GM18526 (cell line): ENCODE measurements around the gene ABHD13.
A peak's percentile ranks its signal among the peaks of the same experiment; 100 is the strongest.

Experiments
- POLR2A ChIP-seq: IDR thresholded peaks from 3 replicates; pipeline ENCODE4 v1.6.1; 2011; ENCODE audit not compliant: insufficient read length; ENCODE audit errors: extremely low read depth

Gene ABHD13

DNA sequence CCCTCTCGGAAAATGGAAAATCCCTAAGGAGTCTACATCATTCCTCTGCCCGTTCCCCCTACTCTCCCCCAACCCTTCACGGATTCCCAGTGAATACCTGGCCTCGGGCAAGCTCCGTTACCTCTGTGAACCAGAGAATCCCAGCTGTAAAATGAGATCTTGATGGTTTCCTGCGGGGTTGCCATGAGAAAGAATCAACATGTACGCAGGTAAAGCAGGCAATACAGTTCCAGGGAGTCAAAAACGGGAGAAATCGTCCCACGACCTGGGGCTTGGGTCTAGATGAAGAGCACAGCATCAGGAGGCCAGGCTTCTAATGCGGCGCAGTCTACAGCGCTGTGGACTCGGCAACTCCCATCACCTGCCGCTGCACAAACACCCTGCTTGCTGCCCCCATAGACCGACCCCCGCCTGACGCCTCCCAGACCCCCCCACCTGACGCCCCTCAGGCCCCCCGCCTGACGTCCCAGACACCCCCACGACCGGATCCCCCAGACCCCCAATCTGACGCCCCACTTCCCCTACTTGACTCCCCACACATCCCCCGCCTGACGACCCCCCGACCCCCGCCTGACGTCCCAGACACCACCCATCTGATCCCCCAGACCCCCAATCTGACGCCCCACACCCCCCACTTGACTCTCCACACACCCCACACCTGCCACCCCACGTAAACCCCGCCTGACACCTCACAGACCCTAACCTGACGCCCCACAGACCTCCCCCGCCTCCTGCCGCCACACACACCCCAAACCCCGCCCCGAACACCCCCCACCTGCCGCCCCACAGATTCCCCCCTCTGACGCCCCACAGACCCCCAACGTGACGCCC lies 3.5 kb upstream of the ABHD13 start:
- TF ChIP-seq POLR2A, result no peak

DNA sequence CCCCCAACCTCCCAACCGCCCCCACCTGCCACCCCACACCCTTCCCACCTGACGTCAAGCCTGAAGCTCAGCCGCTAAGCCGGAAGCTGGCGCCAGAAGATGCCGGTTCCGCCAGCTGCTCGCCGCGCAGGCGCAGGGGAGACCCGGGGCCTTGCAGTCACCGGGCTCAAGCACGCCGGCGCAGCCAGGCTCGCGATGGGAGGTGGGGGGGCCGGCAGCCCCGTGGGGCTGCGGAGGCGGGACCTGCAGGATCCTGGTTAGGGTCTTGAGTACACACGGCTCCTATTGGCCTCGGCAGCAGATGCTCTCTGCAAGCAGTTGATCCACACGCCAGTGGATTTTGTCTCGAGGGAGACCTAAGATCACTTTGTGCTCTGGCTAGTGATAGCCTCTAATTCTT lies 2.8 kb upstream of the ABHD13 start, which contains the start of gene LIG4:
LIG4 (minus strand) TSS at position 101 of the 400 bp plus-strand sequence. CDS start 4,268 bp downstream, outside the sequence.
- peak; percentile 52 for TF ChIP-seq POLR2A

DNA sequence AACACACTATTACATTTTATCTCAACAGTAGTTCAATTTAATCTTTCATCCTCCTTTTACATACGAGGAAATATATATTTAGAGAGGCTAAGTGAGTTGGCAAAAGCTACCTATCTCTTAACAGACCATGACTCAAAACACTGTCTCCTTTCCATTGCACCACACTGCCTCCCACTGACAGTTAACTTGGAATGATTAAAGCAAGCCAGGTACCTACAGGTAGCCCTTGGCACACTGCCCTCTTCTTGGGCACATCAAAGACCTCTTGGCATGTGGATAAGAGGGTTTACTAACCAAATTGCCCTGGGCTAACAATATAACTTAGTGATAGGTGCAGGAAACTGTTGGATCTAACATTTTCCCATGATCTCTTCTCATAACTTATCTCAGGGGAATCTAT lies 1.8 kb downstream of the ABHD13 start:
- TF ChIP-seq POLR2A, result no peak

DNA sequence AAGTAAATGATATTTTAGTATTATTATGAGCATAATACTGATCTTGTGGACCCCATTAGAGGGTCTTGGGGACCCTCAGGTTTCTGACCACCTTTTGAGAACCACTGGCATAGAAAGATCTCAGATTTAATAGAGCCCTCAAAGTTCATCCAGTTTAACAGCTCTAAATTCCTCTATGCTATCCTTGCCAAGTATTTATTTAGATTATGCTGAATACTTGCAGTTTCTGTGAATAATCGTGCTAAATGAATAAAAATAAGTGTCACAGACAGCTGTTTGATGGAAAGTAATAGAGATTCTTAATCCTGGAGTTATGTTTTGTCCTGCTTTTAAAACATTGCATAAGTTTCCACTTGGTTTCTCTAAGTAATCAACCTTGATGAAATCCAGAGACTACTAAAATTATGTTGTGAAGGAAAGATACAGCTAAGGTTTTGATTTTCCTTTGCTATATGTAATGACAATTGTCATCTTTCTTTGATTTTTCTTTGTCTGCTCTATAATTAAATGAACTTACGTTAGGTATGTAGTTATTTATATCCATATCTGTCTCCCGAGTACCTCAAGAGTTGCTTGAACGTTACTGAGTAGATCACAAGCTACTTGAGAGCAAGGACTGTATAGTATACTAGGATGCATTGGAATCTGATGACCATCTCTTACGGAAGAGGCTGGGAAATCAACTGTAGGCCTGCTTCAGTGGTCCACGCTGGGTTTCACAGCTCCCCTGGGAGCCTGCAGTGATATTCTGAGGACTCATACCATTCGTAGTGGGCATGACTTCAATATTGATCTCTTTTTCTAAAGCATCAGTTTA lies 5.7 kb downstream of the ABHD13 start:
- TF ChIP-seq POLR2A, result no peak

DNA sequence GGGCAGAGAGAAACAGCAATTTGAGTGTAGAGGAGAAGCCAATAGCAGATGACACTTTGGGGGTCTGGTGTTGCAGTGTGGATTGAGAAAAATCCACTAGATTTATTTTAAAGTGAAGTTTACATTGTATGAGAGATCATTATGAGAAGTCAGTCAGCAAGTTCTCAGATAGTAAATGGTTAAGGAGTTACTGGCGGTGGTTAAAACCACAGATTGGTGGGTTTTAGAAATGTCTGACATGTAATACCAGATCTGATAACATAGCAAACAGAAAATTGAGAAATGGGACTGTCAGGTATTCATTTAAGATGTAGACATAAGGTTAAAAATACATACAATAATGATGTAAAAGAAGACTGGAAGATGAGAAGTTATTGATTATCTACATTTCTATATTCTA lies 7.2 kb downstream of the ABHD13 start:
- no peak for TF ChIP-seq POLR2A

DNA sequence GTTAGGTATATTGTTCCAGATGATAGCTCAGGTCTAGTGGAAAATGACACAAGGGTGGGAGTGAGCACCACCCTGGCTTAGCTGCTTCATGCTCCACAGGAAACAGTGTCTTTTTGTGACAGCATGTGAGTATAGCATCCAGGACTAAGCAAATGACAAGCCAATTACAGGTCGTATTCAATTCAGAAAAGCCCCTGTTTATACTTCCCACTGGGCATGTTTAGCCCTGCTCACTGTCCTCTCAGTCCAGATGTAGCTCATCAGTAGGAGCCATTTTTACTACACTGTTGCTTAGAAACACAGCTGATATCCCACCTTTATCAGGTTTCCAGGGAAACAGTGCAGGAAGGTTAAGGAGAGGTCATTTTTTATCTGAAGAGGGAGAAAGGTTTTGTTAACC lies 8.0 kb downstream of the ABHD13 start:
- TF ChIP-seq POLR2A, result no peak

DNA sequence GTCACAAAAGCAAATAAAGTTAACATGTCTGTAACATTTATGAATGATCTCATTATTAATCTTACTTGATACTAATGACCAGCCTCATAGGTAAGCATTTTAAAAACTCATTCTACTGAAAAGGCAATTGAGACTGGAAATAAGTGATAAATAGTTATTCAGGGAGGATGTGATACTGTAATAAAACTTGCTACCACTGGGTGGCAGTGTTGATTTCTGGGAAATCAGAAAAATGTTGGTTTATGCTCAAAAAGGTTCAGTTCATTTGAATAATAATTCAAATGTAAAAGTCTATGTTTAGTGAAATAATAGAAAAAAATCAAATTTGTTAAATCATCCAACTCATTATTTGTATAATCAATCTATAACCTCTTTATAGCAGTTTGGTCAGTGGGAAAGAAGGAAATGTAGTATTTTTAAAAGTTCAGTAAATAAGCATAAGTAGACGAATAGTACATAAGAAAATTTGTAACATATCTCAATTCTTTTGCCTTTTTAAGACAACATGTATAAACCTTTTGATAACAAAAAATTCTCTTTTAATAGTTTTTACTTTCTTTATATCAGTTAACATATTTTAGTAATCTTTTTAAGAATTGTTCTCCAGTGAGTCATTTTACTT lies 9.6 kb downstream of the ABHD13 start:
- TF ChIP-seq POLR2A, result no peak

DNA sequence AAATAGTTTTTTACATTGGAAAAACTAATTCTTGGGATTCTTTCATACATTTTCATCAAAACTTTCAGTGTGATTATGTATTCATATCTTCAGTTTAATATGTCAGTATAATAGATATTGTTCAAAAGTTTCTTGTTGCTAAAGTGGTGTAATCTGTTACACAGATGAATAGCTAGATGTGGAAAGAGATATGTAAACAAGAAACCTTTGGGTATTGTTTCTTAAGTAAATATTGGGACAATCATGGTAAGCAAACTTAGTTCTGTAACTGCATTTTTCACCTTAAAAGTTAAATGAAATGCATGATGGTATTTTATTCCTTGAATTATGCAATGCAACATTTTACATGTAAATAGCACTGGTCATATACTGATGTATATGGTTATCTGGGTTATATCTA lies 12.2 kb downstream of the ABHD13 start:
- no peak for TF ChIP-seq POLR2A

DNA sequence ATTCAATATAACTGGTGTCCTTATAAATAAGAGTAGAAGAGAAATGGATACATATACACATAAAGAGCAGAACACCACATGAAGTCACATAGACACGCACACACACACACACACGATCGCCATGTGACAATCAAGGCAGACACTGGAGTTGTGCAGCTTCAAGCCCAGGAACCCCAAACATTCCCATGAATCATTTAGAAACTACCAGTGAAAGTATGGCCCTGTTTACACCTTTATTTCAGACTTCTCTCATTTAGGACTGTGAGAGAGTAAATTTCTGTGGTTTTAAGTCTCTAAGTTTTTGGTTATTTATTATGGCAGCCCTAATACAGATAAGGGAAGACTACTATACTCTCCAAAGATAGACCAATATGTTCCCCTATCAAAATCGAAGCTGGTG lies 31.0 kb downstream of the ABHD13 start:
- no peak for TF ChIP-seq POLR2A

DNA sequence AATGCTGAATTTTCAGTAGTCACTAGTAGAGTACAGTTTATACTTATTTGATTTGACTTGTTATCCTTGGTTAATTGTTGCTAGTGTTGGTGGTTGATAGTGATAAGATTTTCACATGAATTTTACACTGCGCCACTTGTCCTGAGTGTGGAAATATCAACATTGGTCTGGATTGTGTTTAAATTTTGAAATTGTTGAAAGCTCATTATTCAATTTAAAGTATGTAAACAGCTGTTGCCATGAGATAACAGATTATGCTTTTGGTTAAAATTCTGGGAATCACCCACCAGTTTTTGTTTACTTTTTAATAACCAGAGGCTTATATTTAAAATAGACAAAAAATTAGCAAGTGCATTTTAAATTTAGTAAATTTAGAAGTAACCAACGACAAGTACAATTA lies 39.1 kb downstream of the ABHD13 start:
- TF ChIP-seq POLR2A, result no peak

DNA sequence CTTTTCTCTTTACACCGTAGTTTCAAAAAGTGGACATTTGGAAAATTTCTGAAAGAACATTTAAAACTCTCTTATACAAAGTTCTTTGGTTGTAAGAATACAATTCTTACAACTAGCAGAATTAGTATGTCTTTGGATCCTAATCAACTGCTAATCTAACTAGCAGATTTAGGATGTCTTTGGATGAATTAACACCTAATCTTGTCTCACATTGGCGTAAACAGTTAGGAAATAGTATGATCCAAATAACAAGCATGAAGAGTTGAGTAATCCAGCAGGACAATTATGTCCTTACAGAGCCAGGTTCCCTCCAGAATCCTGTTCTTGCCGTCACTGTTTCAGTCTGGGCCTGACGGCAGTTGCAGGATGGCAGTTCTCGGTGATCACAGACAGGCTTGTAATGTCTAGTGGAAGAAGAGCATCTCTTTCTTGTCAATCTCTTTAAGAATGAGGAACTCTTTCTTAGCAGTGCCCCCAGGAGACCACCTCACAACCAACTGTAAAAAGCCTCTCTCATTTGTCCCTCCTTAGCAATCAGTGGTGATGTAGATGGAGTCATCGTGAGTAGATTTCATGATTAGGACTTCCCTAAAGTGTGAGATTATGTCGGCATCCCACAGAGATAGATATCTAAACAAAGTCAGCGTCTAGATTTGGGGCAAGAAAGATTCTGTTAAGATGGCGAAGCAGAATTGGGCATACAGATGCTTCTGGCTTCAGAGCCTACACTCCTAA lies 45.6 kb downstream of the ABHD13 start:
- TF ChIP-seq POLR2A, result no peak

DNA sequence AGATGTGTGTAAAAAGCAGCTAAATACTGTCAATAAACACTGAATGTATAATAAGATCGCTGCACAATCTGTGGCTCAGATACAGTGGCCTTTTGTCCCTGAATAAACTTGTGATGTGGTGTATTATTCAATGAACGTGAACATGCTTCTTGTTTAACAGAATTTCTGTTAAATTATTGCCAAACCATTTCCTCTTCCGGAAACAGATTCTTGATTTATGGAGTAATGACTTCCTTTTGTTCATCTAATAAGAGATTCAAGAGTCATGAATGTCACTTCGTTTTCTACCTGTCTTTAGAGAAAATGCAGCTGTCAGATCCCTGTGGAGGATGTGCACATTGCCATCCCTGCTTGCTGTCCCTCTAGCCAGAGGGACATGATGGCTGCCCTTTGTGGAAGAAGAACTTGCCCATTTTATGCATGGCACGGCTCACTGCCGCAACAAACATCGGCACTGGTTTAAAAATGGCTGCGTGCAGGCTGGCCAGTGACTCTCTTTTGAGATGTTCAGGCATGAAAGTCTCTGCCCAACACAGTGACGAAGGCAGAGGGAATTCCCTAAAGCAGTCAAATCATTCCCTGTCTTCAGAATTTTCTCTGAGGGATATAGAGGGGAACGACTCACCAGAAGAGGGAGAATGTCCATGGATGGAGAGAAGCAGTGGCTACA lies 48.3 kb downstream of the ABHD13 start:
- TF ChIP-seq POLR2A, result no peak

DNA sequence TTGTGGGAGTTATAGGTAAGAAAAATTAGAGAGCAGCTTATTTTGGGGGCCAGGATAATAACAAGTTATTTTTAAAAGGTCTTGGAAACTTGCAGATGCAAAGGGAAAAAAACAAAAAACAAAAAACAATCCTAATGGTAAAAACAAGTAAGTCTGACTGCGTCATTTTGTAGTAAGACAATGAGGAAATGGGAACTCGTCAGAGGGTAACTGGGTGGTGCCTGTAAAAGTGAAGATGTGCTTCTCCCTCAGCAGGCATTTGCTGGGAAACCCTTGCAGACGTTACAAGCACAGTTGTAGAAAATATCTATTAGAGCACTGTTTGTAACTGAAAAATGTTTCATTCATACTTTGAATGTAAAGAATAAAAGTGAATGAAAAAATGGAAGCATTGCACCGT lies 49.2 kb downstream of the ABHD13 start:
- no peak for TF ChIP-seq POLR2A

DNA sequence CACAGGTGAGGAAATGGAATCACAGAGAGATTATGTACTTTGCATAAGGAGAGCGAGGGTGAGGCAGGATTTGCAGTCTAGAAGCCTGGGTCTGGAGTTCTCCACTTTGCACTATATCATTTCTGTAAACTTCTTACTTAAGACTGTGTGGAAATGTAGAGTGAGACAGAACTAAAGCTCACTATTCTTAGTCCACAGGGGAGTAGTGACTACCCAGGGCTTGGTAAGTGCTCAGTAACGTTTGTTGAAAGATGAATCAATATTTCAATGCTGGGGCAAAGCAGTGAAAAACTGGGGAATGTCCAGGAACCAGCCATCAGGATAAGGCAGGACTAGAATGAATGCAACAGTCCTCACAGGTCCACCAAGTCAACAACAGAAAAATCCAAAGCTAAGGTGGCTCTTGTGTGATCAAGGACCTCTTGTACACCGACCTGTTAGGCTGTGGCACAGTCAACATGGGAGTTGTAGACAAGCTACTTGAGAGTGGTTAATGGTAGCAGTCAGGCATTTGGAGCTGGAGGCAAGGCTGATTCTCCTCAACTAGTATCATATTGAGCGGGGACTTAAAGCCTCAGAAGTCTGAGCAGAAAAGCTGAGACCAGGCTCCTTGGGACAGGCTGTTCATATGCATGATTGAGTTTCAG lies 50.4 kb downstream of the ABHD13 start:
- TF ChIP-seq POLR2A, result no peak
